Fibroblast of the conjunctiva (primary cell): Measurements from ENCODE around the gene PARVA.

Source experiments
- DNase-seq: peaks from one replicate; pipeline ENCODE4 v3.0.0-alpha.2; 2010; ENCODE audit warnings: low read depth

Gene PARVA

GRCh38 chr11:12376259-12377081 lies 901 bp upstream of the PARVA start:
- DNase-seq, result peak; percentile 31

- DNase-seq, result peak; percentile 52
Measured at GRCh38 chr11:12377824-12378593, 638 bp downstream of the PARVA start.

GRCh38 chr11:12380565-12381325 lies 3.4 kb downstream of the PARVA start:
- DNase-seq, result no peak

GRCh38 chr11:12381875-12382274 lies 4.5 kb downstream of the PARVA start:
- no peak for DNase-seq

GRCh38 chr11:12382451-12382850 lies 5.1 kb downstream of the PARVA start:
- DNase-seq, result no peak

- DNase-seq, result no peak
Measured at GRCh38 chr11:12386309-12386708, 8.9 kb downstream of the PARVA start.

GRCh38 chr11:12386745-12387144 lies 9.4 kb downstream of the PARVA start:
- DNase-seq, result no peak

- DNase-seq, result no peak
Measured at GRCh38 chr11:12388173-12388572, 10.8 kb downstream of the PARVA start.

- no peak for DNase-seq
Measured at GRCh38 chr11:12388939-12389670, 11.7 kb downstream of the PARVA start.

GRCh38 chr11:12389676-12390657 lies 12.6 kb downstream of the PARVA start:
- no peak for DNase-seq

GRCh38 chr11:12390687-12391110 lies 13.3 kb downstream of the PARVA start:
- no peak for DNase-seq

GRCh38 chr11:12392672-12393071 lies 15.3 kb downstream of the PARVA start:
- DNase-seq, result no peak

GRCh38 chr11:12393691-12394090 lies 16.3 kb downstream of the PARVA start:
- no peak for DNase-seq

GRCh38 chr11:12394601-12395000 lies 17.2 kb downstream of the PARVA start:
- no peak for DNase-seq

GRCh38 chr11:12395333-12395732 lies 18.0 kb downstream of the PARVA start:
- no peak for DNase-seq

- peak; percentile 71 for DNase-seq
Measured at GRCh38 chr11:12397931-12398334, 20.6 kb downstream of the PARVA start.

- DNase-seq, result no peak
Measured at GRCh38 chr11:12399355-12399754, 22.0 kb downstream of the PARVA start.

- DNase-seq, result no peak
Measured at GRCh38 chr11:12402025-12402424, 24.7 kb downstream of the PARVA start.

GRCh38 chr11:12402691-12403120 lies 25.3 kb downstream of the PARVA start:
- DNase-seq, result no peak
